ENCODE results near the gene UPF2.

GRCh38 chr10:11895108-11895466, 147.5 kb downstream of the UPF2 start:
- no peak for TF ChIP-seq REST (IDR thresholded peaks at IDR 0.05; ENCODE audit: insufficient read depth in 1 of 2, low read depth in 2 of 2, low read length in 2 of 2)
- TF ChIP-seq SIN3A (IDR thresholded peaks at IDR 0.05; ENCODE audit: borderline replicate concordance, insufficient read depth, low read length), result no peak
- TF ChIP-seq FOXP2 (optimal IDR thresholded peaks at IDR 0.05; ENCODE audit: borderline replicate concordance, extremely low read depth, extremely low read length, insufficient read depth), result no peak
